ENCODE measurements around the gene NTRK3.
"Not testable (repeated sequence)": the region's sequence is repeated elsewhere in the genome, so short reads cannot be mapped to it uniquely, and the experiment has no call there.

The NTRK3 gene

GRCh38 chr15:88073391-88073691 is 183.2 kb downstream of the NTRK3 start:
- H3K27ac Mint-ChIP-seq, result no peak overlapping the region
- DNase-seq (ENCODE audit: low spot score in 2 of 2), result no peak
- no peak overlapping the region for H3K4me3 Mint-ChIP-seq
- H3K36me3 Mint-ChIP-seq, result no peaks in the 10 kb centered on the region
- H3K4me1 Mint-ChIP-seq, result no peaks in the 10 kb centered on the region
- no peak for ATAC-seq
- no peaks in the 10 kb centered on the region for H3K9me3 Mint-ChIP-seq

GRCh38 chr15:88072598-88073390 is 183.7 kb downstream of the NTRK3 start:
- H3K27ac Mint-ChIP-seq, result no peak overlapping the region
- ATAC-seq (no peak), DNase-seq (ENCODE audit: low spot score in 2 of 2) (no peak)
- H3K36me3 Mint-ChIP-seq, result no peaks in the 10 kb centered on the region
- H3K4me1 Mint-ChIP-seq, result no peaks in the 10 kb centered on the region
- no peaks in the 10 kb centered on the region for H3K9me3 Mint-ChIP-seq
- no peak overlapping the region for H3K4me3 Mint-ChIP-seq

- H3K27ac Mint-ChIP-seq; H3K9me3 Mint-ChIP-seq; DNase-seq (ENCODE audit: low spot score in 2 of 2); H3K36me3 Mint-ChIP-seq; ATAC-seq; H3K4me3 Mint-ChIP-seq; H3K4me1 Mint-ChIP-seq: not testable (repeated sequence)
These were observed 184.4 kb downstream of the NTRK3 start for GRCh38 chr15:88072133-88072532.

- no peak for ATAC-seq
- H3K4me1 Mint-ChIP-seq, result no peaks in the 10 kb centered on the region
- no peaks in the 10 kb centered on the region for H3K36me3 Mint-ChIP-seq
- H3K27ac Mint-ChIP-seq, result no peak overlapping the region
- no peak overlapping the region for H3K4me3 Mint-ChIP-seq
- peaks cover 2% of the 10 kb centered on the region for H3K9me3 Mint-ChIP-seq
- no peak for DNase-seq (ENCODE audit: low spot score in 2 of 2)
These were observed 185.4 kb downstream of the NTRK3 start for GRCh38 chr15:88071141-88071540.

- DNase-seq (ENCODE audit: low spot score in 2 of 2) (no peak), ATAC-seq (no peak)
- Mint-ChIP-seq H3K9me3 (peaks cover 2% of the 10 kb centered on the region), H3K36me3 (no peaks in the 10 kb centered on the region), H3K27ac (no peak overlapping the region), H3K4me1 (no peaks in the 10 kb centered on the region), H3K4me3 (no peak overlapping the region)
These were observed 187.0 kb downstream of the NTRK3 start for GRCh38 chr15:88069561-88069960.

GRCh38 chr15:88067331-88067685 is 189.2 kb downstream of the NTRK3 start:
- Mint-ChIP-seq H3K36me3 (no peaks in the 10 kb centered on the region), H3K4me3 (no peak overlapping the region), H3K9me3 (peaks cover 2% of the 10 kb centered on the region), H3K27ac (no peak overlapping the region), H3K4me1 (no peaks in the 10 kb centered on the region)
- ATAC-seq (no peak), DNase-seq (ENCODE audit: low spot score in 2 of 2) (no peak)

GRCh38 chr15:88066636-88067330 is 189.8 kb downstream of the NTRK3 start:
- ATAC-seq (no peak), DNase-seq (ENCODE audit: low spot score in 2 of 2) (no peak)
- Mint-ChIP-seq H3K27ac (no peak overlapping the region), H3K4me1 (no peaks in the 10 kb centered on the region), H3K36me3 (no peaks in the 10 kb centered on the region), H3K9me3 (peaks cover 2% of the 10 kb centered on the region), H3K4me3 (no peak overlapping the region)

- Mint-ChIP-seq H3K27ac (no peak overlapping the region), H3K4me1 (no peaks in the 10 kb centered on the region), H3K36me3 (no peaks in the 10 kb centered on the region), H3K4me3 (no peak overlapping the region), H3K9me3 (no peaks in the 10 kb centered on the region)
- ATAC-seq (no peak), DNase-seq (ENCODE audit: low spot score in 2 of 2) (no peak)
These were observed 195.1 kb downstream of the NTRK3 start for GRCh38 chr15:88061452-88061851.

- Mint-ChIP-seq H3K36me3 (no peaks in the 10 kb centered on the region), H3K9me3 (no peaks in the 10 kb centered on the region), H3K4me1 (no peaks in the 10 kb centered on the region), H3K27ac (no peak overlapping the region), H3K4me3 (no peak overlapping the region)
- ATAC-seq, result no peak
- DNase-seq (ENCODE audit: low spot score in 2 of 2), result no peak
These were observed 196.2 kb downstream of the NTRK3 start for GRCh38 chr15:88060383-88060782.

- no peak for ATAC-seq
- H3K4me3 Mint-ChIP-seq, result no peak overlapping the region
- no peaks in the 10 kb centered on the region for H3K36me3 Mint-ChIP-seq
These were observed 198.7 kb downstream of the NTRK3 start for GRCh38 chr15:88057836-88058235.

GRCh38 chr15:88049506-88049905 is 207.0 kb downstream of the NTRK3 start:
- H3K4me1 Mint-ChIP-seq, result no peaks in the 10 kb centered on the region
- H3K4me3 Mint-ChIP-seq, result no peak overlapping the region
- no peak for DNase-seq (ENCODE audit: low spot score in 2 of 2)
- H3K36me3 Mint-ChIP-seq, result no peaks in the 10 kb centered on the region
- no peaks in the 10 kb centered on the region for H3K9me3 Mint-ChIP-seq
- ATAC-seq, result no peak
- no peak overlapping the region for H3K27ac Mint-ChIP-seq

More at GRCh38 chr15:88057836-88058235, 198.7 kb downstream of the NTRK3 start:
- no peak for DNase-seq (ENCODE audit: low spot score in 2 of 2)
- no peaks in the 10 kb centered on the region for H3K4me1 Mint-ChIP-seq
- no peaks in the 10 kb centered on the region for H3K9me3 Mint-ChIP-seq
- no peak overlapping the region for H3K27ac Mint-ChIP-seq

GRCh38 chr15:88048755-88049154 is 207.8 kb downstream of the NTRK3 start:
- DNase-seq (ENCODE audit: low spot score in 2 of 2) (no peak), ATAC-seq (no peak)
- H3K36me3 Mint-ChIP-seq, result no peaks in the 10 kb centered on the region
- H3K4me3 Mint-ChIP-seq, result no peak overlapping the region
- no peaks in the 10 kb centered on the region for H3K9me3 Mint-ChIP-seq
- no peak overlapping the region for H3K27ac Mint-ChIP-seq
- H3K4me1 Mint-ChIP-seq, result no peaks in the 10 kb centered on the region

GRCh38 chr15:88048237-88048636 is 208.3 kb downstream of the NTRK3 start:
- H3K9me3 Mint-ChIP-seq, result no peaks in the 10 kb centered on the region
- no peaks in the 10 kb centered on the region for H3K36me3 Mint-ChIP-seq
- ATAC-seq (no peak), DNase-seq (ENCODE audit: low spot score in 2 of 2) (no peak)
- no peaks in the 10 kb centered on the region for H3K4me1 Mint-ChIP-seq
- H3K27ac Mint-ChIP-seq, result no peak overlapping the region
- H3K4me3 Mint-ChIP-seq, result no peak overlapping the region

GRCh38 chr15:88046576-88047129 is 209.9 kb downstream of the NTRK3 start:
- Mint-ChIP-seq H3K36me3 (no peaks in the 10 kb centered on the region), H3K27ac (no peak overlapping the region), H3K4me1 (no peaks in the 10 kb centered on the region), H3K9me3 (no peaks in the 10 kb centered on the region), H3K4me3 (no peak overlapping the region)
- DNase-seq (ENCODE audit: low spot score in 2 of 2), result no peak
- peak; percentile 26 for ATAC-seq

GRCh38 chr15:88043396-88043795 is 213.1 kb downstream of the NTRK3 start:
- DNase-seq (ENCODE audit: low spot score in 2 of 2) (no peak), ATAC-seq (no peak)
- Mint-ChIP-seq H3K9me3 (no peaks in the 10 kb centered on the region), H3K4me1 (no peaks in the 10 kb centered on the region), H3K27ac (no peak overlapping the region), H3K36me3 (no peaks in the 10 kb centered on the region), H3K4me3 (no peak overlapping the region)

GRCh38 chr15:88042047-88042446 is 214.5 kb downstream of the NTRK3 start:
- no peak overlapping the region for H3K27ac Mint-ChIP-seq
- ATAC-seq (no peak), DNase-seq (ENCODE audit: low spot score in 2 of 2) (no peak)
- H3K4me3 Mint-ChIP-seq, result no peak overlapping the region
- H3K36me3 Mint-ChIP-seq, result no peaks in the 10 kb centered on the region
- no peaks in the 10 kb centered on the region for H3K9me3 Mint-ChIP-seq
- no peaks in the 10 kb centered on the region for H3K4me1 Mint-ChIP-seq
